ENCODE data around the gene BTBD7. TPM values are rescaled to one million over a fixed set of nuclear protein-coding genes. Genes with fewer than 3 reads are reported as not detected.

BTBD7 gene
- total RNA-seq, 1 experiment from 2014 or later, result 18.0 TPM

DNA sequence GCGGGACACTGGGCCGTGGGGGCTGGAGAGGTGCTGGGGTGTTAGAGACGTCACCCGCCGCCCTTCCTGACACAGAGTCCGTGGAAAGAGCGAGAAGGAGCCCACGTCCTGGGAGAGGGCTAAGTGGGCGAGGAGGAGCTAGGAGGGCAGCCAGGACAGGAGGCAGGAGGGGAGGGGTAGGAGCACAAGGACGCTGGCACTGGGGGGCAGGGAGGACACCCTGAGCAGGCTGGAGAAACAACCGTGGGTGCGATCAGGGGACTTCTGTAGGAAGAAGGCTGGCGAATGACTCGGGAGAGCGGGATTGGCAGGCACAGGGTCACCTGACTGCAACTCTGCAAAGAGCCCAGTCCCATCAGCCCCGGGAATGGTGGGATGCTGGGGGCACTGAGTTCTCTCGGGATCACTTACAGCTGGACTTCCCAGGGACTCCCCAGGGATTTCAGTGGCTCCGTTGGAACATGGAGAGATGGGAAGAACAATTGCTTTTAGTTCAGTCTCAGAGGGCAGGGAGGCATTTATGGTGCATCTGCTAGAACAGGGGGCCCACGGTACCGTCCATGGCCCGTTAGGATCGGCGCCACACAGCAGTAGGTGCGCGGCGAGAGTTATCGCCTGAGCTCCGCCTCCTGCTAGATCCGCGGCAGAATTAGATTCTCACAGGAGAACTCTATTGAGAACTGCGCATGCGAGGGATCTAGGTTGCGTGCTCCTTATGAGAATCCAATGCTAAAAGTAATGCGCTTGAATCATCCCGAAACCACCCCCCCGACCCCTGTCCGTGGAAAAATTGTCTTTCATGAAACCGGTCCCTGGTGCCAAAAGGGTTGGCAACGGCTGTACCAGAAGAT lies 101.5 kb downstream of the BTBD7 start:
- in situ Hi-C loops (cut with HindIII; ENCODE audit: low pct_unique_long_range_greater_than_20kb, low sequenced_read_pairs), result no loop called here
- DNase-seq (ENCODE audit: low read depth, low spot score), result peak; percentile 34

DNA sequence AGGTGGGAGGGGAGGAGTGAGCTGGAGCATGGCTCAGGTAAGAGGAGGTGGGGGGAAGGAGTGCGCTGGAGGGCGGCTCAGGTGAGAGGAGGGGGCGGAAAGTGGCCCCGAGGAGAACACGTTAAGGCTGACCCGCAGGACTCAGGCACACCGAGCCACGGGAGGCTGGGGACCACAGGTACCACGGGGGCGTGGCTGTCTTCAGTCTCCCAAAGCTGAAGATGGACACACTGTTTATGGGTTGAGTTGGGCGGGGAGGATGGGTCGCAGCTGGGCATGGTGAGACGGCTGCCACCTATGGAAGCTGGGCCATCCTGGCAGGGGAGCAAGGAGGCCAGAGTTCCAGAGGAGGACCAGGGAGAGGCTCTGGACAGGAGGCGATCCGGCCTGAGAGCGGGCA lies 102.3 kb downstream of the BTBD7 start:
- DNase-seq (ENCODE audit: low read depth, low spot score), result no peak
- in situ Hi-C loops (cut with HindIII; ENCODE audit: low pct_unique_long_range_greater_than_20kb, low sequenced_read_pairs), result no loop called here

DNA sequence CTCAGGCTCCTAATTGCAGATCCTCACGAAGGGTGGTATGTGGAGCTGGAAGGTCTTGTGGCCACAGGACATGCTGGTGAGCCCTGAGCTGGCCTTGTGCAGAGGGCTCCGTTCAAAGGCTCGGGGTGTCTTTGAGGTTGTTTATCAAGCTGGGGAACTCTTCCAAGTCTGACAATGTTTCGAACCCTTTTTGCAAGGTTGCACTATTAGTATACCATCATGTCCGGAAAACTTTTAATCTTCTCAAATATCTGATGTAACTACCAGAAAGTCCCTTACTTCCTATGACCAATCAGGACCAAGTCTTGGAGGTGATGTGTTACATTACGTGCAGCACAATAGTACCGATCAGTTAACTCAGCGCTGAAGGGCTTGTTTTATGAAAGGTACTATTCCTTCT lies 104.3 kb downstream of the BTBD7 start:
- DNase-seq (ENCODE audit: low read depth, low spot score), result no peak
- in situ Hi-C loops (cut with HindIII; ENCODE audit: low pct_unique_long_range_greater_than_20kb, low sequenced_read_pairs), result no loop called here

- in situ Hi-C loops (cut with HindIII; ENCODE audit: low pct_unique_long_range_greater_than_20kb, low sequenced_read_pairs), result no loop called here
Observed at GRCh38 chr14:93223565-93223964, 109.3 kb downstream of the BTBD7 start.

GRCh38 chr14:93220509-93220908 lies 112.3 kb downstream of the BTBD7 start:
- in situ Hi-C loops (cut with HindIII; ENCODE audit: low pct_unique_long_range_greater_than_20kb, low sequenced_read_pairs), result no loop called here
- DNase-seq (ENCODE audit: low read depth, low spot score), result no peak

More at GRCh38 chr14:93223565-93223964, 109.3 kb downstream of the BTBD7 start:
- no peak for DNase-seq (ENCODE audit: low read depth, low spot score)

DNA sequence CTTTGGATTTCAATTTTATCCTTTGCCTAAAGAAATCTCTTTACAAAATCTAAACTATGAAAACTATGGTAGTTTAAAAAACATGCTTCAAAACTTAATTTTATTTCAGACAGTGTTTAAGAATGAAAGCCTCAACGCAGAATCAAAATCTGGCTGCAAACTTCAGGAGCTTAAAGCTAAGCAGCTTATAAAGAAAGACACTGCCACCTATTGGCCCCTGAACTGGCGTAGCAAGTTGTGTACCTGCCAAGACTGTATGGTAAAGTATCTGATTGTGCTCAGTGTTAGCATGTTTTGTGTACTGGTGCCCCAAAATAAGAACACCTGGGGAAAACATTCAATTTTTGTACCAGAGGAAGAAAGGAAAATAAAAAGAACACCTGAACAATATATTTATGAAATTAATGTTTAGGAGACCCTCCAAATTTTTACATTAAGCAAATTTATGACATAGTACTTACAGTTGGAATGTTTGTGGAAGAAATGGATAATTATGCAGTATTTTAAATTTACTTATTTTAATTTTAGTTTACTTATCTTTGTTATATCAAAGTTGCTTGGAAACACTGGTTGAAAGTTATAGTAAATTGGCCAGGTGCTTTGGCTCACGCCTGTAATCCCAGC lies 113.6 kb downstream of the BTBD7 start:
- DNase-seq (ENCODE audit: low read depth, low spot score), result peak; percentile 82
- in situ Hi-C loops (cut with HindIII; ENCODE audit: low pct_unique_long_range_greater_than_20kb, low sequenced_read_pairs), result no loop called here

- in situ Hi-C loops (cut with HindIII; ENCODE audit: low pct_unique_long_range_greater_than_20kb, low sequenced_read_pairs), result no loop called here
- DNase-seq (ENCODE audit: low read depth, low spot score), result no peak
Observed at GRCh38 chr14:93214598-93214997, 118.2 kb downstream of the BTBD7 start.

GRCh38 chr14:93212432-93212831 lies 120.4 kb downstream of the BTBD7 start:
- no peak for DNase-seq (ENCODE audit: low read depth, low spot score)
- in situ Hi-C loops (cut with HindIII; ENCODE audit: low pct_unique_long_range_greater_than_20kb, low sequenced_read_pairs), result no loop called here

DNA sequence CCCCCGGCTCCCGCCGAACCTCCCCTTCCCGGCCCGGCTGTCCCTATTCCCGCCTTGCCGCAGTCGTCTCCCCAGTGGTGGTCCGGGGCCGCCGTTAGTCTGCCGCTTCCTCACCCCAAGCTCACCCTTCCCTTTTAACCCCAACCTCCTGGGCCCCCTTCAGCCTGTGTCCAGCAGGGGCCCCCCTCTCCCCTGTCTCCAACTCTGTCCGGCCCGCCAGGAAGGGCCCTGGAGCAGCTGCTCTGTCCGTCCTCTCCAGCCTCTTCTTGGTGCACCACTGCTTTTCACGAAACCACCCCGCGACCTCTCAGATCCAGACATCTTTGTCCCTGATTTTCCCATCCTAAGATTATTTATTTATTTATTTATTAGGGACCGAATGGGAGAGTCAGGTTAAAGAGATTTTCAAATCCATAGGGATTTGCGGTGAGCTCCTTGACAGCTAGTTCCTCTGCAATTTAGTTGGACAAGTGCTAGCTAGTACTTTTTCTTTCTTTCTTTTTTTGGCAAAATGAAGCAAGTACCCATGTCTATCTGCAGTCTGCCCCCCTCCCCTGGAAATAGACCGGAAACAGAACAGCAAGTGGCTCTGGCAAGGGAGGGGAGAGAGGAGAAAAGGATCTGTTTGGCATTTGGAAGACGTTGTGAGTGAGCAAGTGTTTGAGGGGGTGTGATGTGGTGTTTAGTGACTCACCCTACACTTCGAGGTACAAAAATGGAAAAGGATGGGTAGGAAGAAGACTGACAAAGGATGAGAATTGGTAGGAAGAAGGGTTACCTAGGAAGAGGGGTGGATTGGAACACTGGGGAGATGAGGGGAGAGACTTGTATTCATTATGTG lies 125.1 kb downstream of the BTBD7 start:
- in situ Hi-C loops (cut with HindIII; ENCODE audit: low pct_unique_long_range_greater_than_20kb, low sequenced_read_pairs), result no loop called here
- DNase-seq (ENCODE audit: low read depth, low spot score), result peak; percentile 60

GRCh38 chr14:93206793-93207467 lies 125.9 kb downstream of the BTBD7 start, which contains the start of the genes GON7 and UBR7:
TSS of gene GON7 (minus strand) at chr14:93207065. CDS start at chr14:93207037, 28 bp downstream.
TSS of gene UBR7 (plus strand) at chr14:93207256. CDS start at chr14:93207292, 36 bp downstream.
- in situ Hi-C loops (cut with HindIII; ENCODE audit: low pct_unique_long_range_greater_than_20kb, low sequenced_read_pairs), result no loop called here
- peak; percentile 98 for DNase-seq (ENCODE audit: low read depth, low spot score)

- no peak for DNase-seq (ENCODE audit: low read depth, low spot score)
- in situ Hi-C loops (cut with HindIII; ENCODE audit: low pct_unique_long_range_greater_than_20kb, low sequenced_read_pairs), result no loop called here
Observed at GRCh38 chr14:93201155-93201704, 131.6 kb downstream of the BTBD7 start.

DNA sequence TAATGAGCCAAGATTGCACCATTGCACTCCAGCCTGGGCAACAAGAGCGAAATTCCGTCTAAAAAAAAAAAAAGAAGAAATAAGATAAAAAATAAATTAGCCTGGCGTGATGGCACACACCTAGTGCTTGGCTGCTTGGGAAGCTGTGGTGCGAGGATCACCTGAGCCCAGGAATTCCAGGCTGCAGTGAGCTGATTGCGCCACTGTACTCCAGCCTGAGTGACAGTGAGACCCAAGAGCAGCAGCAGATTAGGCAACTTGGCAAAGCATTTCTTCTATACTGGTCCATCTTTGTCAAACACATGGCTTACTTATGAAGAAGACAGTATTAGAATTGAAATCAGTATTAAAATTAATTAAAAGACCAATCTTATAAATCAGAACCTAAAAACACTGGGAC lies 132.3 kb downstream of the BTBD7 start:
- no peak for DNase-seq (ENCODE audit: low read depth, low spot score)
- in situ Hi-C loops (cut with HindIII; ENCODE audit: low pct_unique_long_range_greater_than_20kb, low sequenced_read_pairs), result no loop called here

- DNase-seq (ENCODE audit: low read depth, low spot score), result no peak
- in situ Hi-C loops (cut with HindIII; ENCODE audit: low pct_unique_long_range_greater_than_20kb, low sequenced_read_pairs), result no loop called here
Observed at GRCh38 chr14:93199031-93199430, 133.8 kb downstream of the BTBD7 start.

DNA sequence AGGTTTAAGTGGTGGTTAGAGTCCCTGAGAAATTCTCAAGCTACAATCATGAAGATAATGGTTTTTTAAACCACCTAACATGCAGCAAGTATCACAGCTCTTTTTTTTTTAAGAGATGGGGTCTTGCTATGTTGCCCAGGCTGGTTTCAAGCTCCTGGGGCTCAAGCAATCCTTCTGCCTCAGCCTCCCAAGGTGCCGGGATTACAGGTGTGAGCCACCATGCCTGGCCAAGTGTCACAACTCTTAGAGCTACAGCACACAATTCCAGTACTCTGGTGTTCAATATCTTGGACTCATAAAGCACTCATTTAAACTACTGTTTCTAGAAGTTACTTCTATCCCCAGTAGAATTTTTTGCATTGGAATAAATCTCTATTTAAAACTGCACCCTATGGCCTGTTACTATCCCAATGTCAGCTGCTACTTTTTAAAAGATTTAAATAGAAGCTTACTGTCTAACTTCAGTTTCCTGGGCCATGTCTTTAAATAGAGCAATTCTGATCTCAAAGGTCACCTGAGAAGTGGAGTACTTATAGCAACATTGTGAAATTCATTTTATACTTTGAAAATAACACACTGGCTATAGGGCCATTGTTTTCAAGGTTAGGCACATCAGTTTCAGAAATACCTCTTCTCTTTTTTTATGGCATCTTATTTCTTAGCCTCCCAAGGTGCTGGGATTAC lies 137.4 kb downstream of the BTBD7 start:
- in situ Hi-C loops (cut with HindIII; ENCODE audit: low pct_unique_long_range_greater_than_20kb, low sequenced_read_pairs), result no loop called here
- peak; percentile 50 for DNase-seq (ENCODE audit: low read depth, low spot score)
